Upper lobe of left lung (tissue), 6 donors: ENCODE data around the gene SRBD1. TPM values are rescaled to one million over a fixed set of nuclear protein-coding genes. Genes with fewer than 3 reads are reported as not detected.

Source experiments
- ATAC-seq, 2 donors: fragments of 200-7000 bp; cut with Tn5 transposase; one replicate each; pipeline ENCODE4 v1.9.1; 2022; ENCODE audit warnings: mild to moderate bottlenecking in 2 of 2, moderate library complexity in 2 of 2; ENCODE audit not compliant: low FRiP score in 2 of 2
- DNase-seq, 2 donors: peaks; one replicate each; pipeline ENCODE4 v3.0.0-alpha.2; 2019 to 2020
- H3K27ac ChIP-seq, 4 donors: fragments of 200-600 bp; sonication (generic); one replicate each; pipeline ENCODE4 v1.5.1; 2016 to 2019
- H3K27me3 ChIP-seq, 4 donors: fragments of 200-600 bp; sonication (generic); one replicate each; pipeline ENCODE4 v1.5.1; 2017 to 2019
- H3K36me3 ChIP-seq, 4 donors: fragments of 200-600 bp; sonication (generic); one replicate each; pipeline ENCODE4 v1.5.1; 2016 to 2019
- H3K4me1 ChIP-seq, 4 donors: fragments of 200-600 bp; sonication (generic); one replicate each; pipeline ENCODE4 v1.5.1; 2018 to 2019
- H3K4me3 ChIP-seq, 4 donors: fragments of 200-600 bp; sonication (generic); one replicate each; pipeline ENCODE4 v1.5.1; 2017 to 2019; ENCODE audit warnings: mild to moderate bottlenecking in 2 of 4, moderate library complexity in 1 of 4
- H3K9me3 ChIP-seq, 4 donors: fragments of 200-600 bp; sonication (generic); one replicate each; pipeline ENCODE4 v1.5.1; 2018 to 2019
- CTCF ChIP-seq, 6 experiments: fragments of 450-650 bp in 4 of 6; fragments of 200-600 bp in 2 of 6; sonication (generic) in 2 of 6; IDR thresholded peaks; one replicate each; pipeline ENCODE4 v1.5.1; 2016 to 2019; ENCODE audit warnings: antibody characterized with exemption in 6 of 6
- EP300 ChIP-seq, 4 donors: sonication (generic); formaldehyde crosslinking; IDR thresholded peaks; one replicate each; pipeline ENCODE4 v1.5.1; 2017; ENCODE audit warnings: antibody characterized with exemption in 4 of 4, control low read depth in 2 of 4
- POLR2A ChIP-seq, 4 donors: fragments of 450-650 bp; IDR thresholded peaks; one replicate each; pipeline ENCODE4 v1.5.1; 2016 to 2017; ENCODE audit warnings: antibody characterized with exemption in 4 of 4, mild to moderate bottlenecking in 2 of 4
- POLR2AphosphoS5 ChIP-seq, 2 donors: sonication (generic); formaldehyde crosslinking; IDR thresholded peaks; one replicate each; pipeline ENCODE4 v1.5.1; 2017; ENCODE audit warnings: antibody characterized with exemption in 2 of 2
- whole genome bisulfite sequencing, 2 donors: methylation state at CpG; one replicate each; pipeline ENCODE4 v1.1.5; 2017 to 2018; 5-methylcytosine and 5-hydroxymethylcytosine counted together
- total RNA-seq, 6 donors: library from RNA; depleted of rRNA in 4 of 6; stranded (reverse); fragments of >200 nt in 4 of 6; gene quantifications; one replicate each; pipeline versions ENCODE4 v1.1.0 to v1.2.1, GENCODE V29; 2016 to 2021
- donor health status: DM: no; HTN: no; CAD: no; lungs with moderate emphysema.
- donor health status: DM: no; HTN: yes; CAD: no; lungs with severe emphysema.

Gene SRBD1
- total RNA-seq, 6 donors from 2014 or later, result 16.4 to 38.3 (median 19.0) TPM

DNA sequence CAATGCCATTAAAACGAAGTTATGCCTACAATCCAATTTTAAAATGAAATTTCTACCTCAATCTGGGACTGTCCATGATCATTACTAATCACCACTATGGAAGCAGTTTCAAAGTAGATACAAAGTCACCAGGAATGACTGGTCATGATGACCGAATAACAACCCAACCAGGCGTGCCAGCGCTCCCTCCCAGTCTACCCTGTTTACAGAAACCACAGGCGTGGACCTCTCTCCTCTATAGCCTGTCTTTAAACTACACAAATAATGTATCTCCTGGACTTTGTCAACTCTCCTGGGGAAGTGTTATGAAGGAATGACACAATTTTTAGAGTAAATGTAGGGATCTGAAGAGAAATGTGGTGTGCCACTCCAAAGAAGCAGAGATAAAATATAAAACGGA is 150.2 kb downstream of the SRBD1 start:
- no peaks in the 10 kb centered on the region for H3K27me3 ChIP-seq
- H3K27ac ChIP-seq, result no peak overlapping the region
- H3K4me1 ChIP-seq, result peaks cover 10 to 15% (median 12%) of the 10 kb centered on the region in 4 donors
- no peaks in the 10 kb centered on the region for H3K36me3 ChIP-seq
- ATAC-seq, result no peak
- no peak overlapping the region for H3K4me3 ChIP-seq
- WGBS, 2 donors, result 93 to 96% methylated on average over 6 of the region's 6 CpGs
- H3K9me3 ChIP-seq, result no peaks in the 10 kb centered on the region
- DNase-seq, result no peak
- no peak for TF ChIP-seq EP300 (IDR thresholded peaks at IDR 0.05)

DNA sequence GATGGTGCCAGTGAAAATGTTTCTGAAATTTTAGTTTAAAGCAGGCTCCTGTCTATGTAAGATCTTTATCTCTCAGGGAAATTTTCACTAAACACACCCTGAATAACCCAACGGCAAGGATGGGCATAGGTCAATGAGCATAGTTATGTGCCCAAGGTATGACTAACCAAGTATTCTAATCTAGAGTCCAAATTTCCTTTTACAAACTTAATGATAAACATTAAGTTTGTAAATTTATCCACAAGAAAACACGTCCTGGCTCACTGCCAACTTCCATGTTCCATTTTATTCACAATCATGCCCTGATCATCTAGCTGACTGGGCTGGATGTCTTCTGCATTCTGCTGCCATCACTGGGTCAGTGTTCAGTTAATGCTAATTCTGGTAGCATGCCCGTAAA is 151.2 kb downstream of the SRBD1 start:
- H3K4me1 ChIP-seq, result peaks cover 10 to 15% (median 12%) of the 10 kb centered on the region in 4 donors
- H3K27ac ChIP-seq, result no peak overlapping the region
- H3K27me3 ChIP-seq, result no peaks in the 10 kb centered on the region
- DNase-seq (no peak), ATAC-seq (no peak)
- H3K9me3 ChIP-seq, result no peaks in the 10 kb centered on the region
- no peak overlapping the region for H3K4me3 ChIP-seq
- TF ChIP-seq POLR2A (IDR thresholded peaks at IDR 0.05), result no peak
- no peak for TF ChIP-seq EP300 (IDR thresholded peaks at IDR 0.05)
- no peak for TF ChIP-seq CTCF (IDR thresholded peaks at IDR 0.05)
- TF ChIP-seq POLR2AphosphoS5 (IDR thresholded peaks at IDR 0.05), result no peak
- no peaks in the 10 kb centered on the region for H3K36me3 ChIP-seq
- 84 to 86% methylated on average over 3 of the region's 3 CpGs for WGBS, 2 donors

- DNase-seq (peak in 1 of 2 donors; percentile 56), ATAC-seq (peak; percentile 81 to 88)
- no peaks in the 10 kb centered on the region for H3K36me3 ChIP-seq
- TF ChIP-seq EP300 (IDR thresholded peaks at IDR 0.05), result no peak
- TF ChIP-seq POLR2A (IDR thresholded peaks at IDR 0.05), result no peak
- no peak for TF ChIP-seq POLR2AphosphoS5 (IDR thresholded peaks at IDR 0.05)
- no peak for TF ChIP-seq CTCF (IDR thresholded peaks at IDR 0.05)
- WGBS, 2 donors, result 18 to 21% methylated on average over 3 of the region's 3 CpGs
- no peaks in the 10 kb centered on the region for H3K9me3 ChIP-seq
- no peak overlapping the region for H3K4me3 ChIP-seq
- H3K4me1 ChIP-seq, result peaks cover 10 to 15% (median 12%) of the 10 kb centered on the region in 4 donors
- no peaks in the 10 kb centered on the region for H3K27me3 ChIP-seq
- H3K27ac ChIP-seq, result peak overlapping the region in 3 of 4 donors; percentile 41 to 54 (median 53)
Measured at GRCh38 chr2:45458909-45459563, 152.0 kb downstream of the SRBD1 start.

- Histone ChIP-seq H3K27ac (no peak overlapping the region), H3K27me3 (no peaks in the 10 kb centered on the region), H3K4me3 (no peak overlapping the region), H3K36me3 (no peaks in the 10 kb centered on the region), H3K4me1 (peaks cover 10 to 15% (median 12%) of the 10 kb centered on the region in 4 donors), H3K9me3 (no peaks in the 10 kb centered on the region)
- no peak for DNase-seq
- ATAC-seq, result no peak
- TF ChIP-seq CTCF (IDR thresholded peaks at IDR 0.05) (no peak), POLR2AphosphoS5 (IDR thresholded peaks at IDR 0.05) (no peak), POLR2A (IDR thresholded peaks at IDR 0.05) (no peak), EP300 (IDR thresholded peaks at IDR 0.05) (no peak)
- 92 to 95% methylated on average over 5 of the region's 5 CpGs for WGBS, 2 donors
Measured at GRCh38 chr2:45457211-45457945, 153.7 kb downstream of the SRBD1 start.

GRCh38 chr2:45452866-45453265 is 158.2 kb downstream of the SRBD1 start:
- H3K4me3 ChIP-seq, result no peak overlapping the region
- no peak overlapping the region for H3K27ac ChIP-seq
- 70 to 78% methylated on average over 4 of the region's 4 CpGs for WGBS, 2 donors
- H3K9me3 ChIP-seq, result no peaks in the 10 kb centered on the region
- no peak for TF ChIP-seq CTCF (IDR thresholded peaks at IDR 0.05)
- TF ChIP-seq EP300 (IDR thresholded peaks at IDR 0.05), result no peak
- no peak for TF ChIP-seq POLR2AphosphoS5 (IDR thresholded peaks at IDR 0.05)
- TF ChIP-seq POLR2A (IDR thresholded peaks at IDR 0.05), result no peak
- ATAC-seq (peak in 1 of 2 donors; percentile 84), DNase-seq (no peak)
- no peaks in the 10 kb centered on the region for H3K27me3 ChIP-seq
- H3K36me3 ChIP-seq, result no peaks in the 10 kb centered on the region
- no peaks in the 10 kb centered on the region for H3K4me1 ChIP-seq
